GM18861 (cell line): Measurements from ENCODE around the gene FANCE.

Source experiments
- ATAC-seq: cut with Tn5 transposase; IDR thresholded peaks from one replicate; pipeline ENCODE4 v1.9.1; 2021; ENCODE audit not compliant: unreplicated experiment

Gene FANCE

DNA sequence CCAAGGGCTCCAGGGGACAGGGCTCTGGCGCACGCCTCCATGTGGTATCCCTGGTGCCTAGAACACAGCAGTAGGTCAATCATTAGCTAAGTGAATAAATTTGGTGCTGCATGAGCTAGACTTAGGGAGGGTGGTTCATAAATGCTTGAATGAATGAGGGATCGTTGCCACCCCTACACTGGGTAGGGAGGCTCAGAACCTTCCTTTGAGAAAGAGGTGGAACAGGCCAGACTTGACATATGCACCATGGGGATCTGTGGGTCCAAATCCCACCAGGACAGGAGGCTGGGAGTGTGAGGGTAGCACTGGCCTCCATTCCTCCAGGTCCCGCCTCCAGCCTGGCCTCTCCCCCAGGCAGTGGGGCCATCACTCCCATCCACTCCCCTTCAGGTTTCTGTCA is 30.9 kb downstream of the FANCE start:
- no peak for ATAC-seq

DNA sequence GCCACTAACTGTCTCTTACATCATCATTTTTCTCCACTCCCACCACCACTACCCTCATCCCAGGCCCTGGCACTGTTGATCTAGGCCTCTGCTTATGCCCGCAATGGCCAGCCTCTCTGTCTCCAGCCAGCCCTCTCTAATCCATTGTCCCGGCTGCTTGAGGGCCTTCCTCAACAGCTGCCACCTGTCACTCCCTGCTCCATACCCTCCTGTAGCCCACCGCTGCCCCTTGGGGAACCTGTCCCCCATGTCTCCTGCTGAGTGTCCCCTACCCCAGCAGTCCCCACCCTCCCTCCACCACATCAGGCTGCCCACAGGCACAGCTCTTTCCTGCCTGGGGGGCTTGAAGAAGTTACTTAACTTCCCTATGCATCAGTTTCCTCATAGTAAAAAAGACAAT is 31.4 kb downstream of the FANCE start:
- ATAC-seq: no peak

DNA sequence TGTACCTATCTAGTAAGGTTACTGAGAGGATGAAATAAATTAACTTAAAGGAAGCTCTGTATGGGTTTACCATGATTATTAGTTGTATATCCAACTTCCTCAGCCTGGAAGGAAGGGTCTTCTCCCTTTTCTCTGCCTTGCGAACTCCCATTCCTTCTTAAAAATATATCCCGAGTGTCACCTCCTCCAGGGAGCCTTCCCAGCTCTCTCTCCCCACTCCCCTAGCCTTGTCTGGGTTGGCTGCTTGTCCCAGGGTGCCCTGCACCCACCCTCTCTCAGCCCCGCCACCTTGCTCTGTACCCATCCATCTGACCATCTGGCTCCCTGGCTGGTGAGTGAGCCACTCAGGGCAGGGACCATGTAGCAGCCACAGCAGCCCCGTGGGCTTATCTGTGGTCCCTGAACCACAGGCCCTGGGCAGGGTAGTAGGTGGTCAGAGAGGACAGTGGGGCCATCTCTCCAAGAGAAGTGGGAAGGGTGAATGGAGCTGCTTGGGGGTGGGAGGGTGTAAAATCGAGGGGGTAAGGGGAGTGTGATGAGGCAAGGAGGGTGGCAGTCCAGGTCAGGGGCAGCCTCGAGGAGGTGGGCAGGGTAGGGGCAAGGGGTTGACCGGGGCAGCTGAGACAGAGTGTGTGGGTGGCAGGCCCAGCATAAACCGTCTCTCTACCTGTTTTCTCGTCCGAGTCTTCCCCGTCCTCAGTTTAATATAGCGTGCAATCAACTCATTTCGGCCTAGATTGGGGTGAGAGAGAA is 31.9 kb downstream of the FANCE start:
- no peak for ATAC-seq

DNA sequence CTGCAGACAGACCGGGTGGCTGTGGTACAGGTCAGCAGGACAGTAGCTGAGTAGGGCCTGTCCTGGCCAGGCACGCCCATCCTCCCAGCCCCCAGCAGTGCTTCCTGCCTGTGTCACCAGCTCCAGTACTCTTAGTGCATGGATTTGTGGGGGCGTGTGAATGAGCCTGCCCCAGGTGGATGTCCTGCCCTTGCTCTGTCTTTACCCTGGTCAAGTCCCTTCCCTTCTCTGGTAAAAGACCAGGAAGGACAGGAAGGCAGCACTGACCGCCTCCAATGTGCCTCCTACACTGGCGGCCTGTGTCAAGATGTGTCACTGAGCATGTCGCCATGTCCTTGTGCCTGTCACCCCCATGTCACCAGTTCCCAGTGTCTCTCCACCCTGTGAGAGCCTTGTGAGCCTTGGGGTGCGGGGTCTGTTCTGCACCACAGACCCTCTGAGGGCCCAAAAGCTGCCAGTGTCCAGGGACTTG is 32.8 kb downstream of the FANCE start:
- ATAC-seq: no peak

DNA sequence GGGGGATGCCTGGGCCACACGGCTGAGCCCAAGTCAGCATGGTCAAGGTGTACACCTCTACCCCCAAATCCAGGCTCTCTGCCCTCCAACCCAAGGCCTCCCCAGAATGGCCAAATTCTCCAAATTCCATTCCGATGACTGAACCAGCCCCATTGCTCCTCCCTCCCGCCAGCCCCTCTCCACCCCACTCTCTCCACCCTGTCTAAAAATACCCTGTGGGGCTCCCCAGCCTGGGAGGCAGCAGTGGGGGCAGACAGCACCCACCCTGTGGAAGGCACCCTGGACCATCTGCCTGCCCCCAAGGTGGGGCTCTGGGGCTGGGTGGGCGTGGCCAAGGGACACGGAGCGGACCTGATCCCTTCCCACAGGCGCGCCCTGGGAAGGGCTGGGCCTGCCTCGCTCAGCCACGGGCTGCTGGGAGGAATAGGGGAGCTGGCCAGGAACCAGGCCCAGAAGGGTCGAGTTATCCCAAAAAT is 33.3 kb downstream of the FANCE start:
- ATAC-seq: no peak

DNA sequence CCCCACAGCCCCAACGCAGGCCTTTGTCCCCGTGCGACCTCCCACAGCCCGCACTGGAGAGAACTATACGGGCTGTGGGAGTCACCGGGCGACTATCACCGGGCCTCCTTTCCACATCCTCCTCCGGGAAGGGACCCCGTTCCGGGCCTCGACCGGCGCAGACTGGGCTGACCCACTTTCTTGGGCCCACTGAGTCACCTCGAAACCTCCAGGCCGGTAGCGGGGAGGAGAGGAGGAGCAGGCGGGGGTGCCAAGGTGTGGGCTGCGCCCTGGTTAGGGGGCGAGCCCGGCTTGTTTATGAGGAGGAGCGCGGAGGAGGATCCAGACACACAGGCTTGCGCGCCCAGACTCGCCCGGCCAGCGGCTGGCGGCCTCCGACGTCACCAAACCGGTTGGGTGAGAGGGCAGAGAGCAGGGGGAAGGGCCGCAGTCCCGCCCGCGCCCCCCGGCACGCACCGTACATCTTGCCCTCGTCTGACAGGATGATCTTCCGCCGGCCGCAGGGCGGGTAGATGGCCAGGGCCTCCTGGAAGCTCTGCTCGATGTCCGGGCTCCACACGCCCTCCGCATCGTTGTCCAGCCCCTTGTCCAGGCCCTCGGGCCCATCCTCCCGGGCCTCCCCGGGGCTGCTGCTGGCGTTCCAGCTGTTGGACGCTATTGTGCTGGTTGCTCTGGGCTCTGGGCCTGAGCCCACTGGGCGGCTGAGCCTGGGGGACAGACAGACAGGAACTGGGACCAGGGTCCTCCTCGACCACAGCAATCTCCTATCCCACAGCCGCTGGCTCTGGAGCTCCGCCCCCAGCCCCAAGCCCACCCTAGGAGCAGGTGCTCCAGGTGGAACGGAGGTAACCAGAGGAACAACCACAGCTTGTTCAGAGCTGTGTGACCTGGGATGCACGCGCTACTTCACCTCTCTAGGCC is 34.1 kb downstream of the FANCE start:
- ATAC-seq: no peak

DNA sequence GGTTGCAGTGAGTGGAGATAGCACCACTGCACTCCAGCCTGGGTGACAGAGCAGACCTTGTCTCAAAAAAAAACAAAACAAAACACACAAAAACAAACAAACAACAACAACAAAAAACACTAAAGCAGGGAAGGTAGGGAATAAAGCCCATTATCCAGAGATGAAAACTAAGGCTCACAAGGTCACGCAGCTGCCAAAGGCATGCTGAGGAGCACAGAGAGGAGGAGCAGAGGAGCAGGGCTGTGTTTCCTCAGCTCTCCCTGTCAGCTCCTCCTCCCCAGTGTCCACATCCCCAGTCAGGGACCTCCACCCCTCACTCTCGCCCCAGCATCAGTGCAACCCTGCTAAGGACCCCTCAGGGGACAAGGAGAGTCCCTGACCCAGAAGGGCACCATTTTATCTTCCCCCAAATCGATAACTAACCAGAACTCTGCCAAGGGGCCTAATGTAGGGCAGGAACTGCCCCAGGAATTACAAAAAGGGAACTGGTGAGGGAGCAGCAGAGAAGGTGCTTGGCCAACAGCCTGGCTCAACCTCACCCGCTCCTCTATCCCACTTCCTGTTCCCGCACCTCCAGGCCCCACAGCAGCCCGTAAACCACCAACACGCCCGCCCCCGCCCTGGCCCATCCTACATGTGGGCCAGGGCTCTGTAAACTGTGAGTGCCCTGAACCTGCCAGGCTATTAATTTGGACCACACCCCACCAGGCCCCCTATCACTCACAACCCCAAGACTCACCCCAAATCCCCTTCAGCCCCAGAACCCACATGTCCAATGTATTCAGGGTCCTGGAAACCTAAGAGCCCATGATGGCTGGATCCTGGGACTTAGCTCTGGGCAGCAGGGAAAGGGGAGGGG is 35.7 kb downstream of the FANCE start:
- ATAC-seq: no peak

DNA sequence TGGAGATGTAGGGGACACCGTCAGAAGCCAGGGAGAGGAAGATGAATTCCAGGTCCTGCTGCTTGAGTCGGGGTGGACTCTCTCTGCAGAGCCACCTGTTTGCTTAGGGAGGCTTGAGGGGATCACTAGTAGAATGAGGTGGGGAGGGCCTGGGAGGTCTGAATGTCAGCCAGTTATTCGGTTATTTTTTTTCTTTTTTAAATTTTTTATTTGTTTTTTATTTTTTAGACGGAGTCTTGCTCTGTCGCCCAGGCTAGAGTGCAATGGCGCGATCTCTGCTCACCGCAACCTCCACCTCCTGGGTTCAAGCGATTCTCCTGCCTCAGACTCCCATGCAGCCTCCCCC is 36.4 kb downstream of the FANCE start:
- ATAC-seq: no peak

DNA sequence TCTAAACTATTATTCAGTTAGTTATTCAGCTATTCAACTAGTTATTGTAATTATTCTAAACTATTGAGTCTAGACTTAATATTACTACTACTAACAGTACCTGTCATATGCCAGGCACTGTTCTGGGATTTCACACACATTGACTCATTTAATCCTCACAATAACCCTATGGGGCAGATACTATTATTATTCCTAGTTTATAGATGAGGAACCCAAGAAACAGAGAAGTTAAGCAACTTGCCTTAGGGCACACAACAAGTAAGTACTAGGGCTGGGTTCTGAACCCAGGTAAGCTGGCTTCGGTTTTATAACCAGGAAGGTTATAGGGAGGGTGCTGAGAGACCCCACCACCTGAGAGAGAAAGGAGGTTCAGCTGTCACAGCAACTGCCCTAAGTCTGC is 36.9 kb downstream of the FANCE start:
- ATAC-seq: no peak

DNA sequence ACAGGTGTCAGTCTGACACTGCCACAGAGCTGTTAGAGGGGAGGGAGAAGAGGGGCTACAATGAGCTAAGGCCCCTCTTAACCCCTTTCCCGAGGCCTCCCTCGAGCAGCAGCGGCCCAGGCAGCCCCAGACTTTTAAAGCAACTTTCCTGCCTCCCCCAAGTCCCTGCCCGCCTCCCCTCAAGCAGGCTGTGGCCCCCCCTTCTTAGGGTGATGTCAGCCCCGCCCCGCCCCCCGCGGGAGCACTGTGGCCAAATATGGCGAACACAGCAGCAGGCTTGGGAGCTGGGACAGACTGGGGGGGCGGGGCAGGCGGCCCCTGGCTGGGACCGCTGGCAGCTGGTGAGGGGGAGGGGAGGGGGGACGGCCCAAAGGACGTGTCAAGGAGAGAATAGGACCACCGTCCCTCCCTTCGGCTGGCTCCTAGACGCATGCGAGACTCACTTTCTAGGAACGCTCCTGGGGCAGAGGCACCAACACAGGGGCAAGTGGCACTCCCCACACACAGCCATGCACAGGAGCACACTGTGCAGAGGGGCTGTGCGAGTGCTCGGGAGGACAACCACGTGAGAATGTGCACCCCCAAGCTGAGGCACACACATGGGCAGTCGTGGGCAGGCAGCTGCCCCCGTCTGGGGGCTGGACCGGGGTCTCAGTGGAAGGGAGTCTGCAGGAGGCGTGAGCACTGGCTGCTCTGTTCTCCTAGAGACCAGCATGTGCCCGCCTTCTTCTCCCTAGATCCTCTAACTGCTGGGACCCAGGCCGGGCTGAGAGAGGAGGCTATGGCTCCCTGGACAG is 38.1 kb downstream of the FANCE start:
- ATAC-seq: no peak

DNA sequence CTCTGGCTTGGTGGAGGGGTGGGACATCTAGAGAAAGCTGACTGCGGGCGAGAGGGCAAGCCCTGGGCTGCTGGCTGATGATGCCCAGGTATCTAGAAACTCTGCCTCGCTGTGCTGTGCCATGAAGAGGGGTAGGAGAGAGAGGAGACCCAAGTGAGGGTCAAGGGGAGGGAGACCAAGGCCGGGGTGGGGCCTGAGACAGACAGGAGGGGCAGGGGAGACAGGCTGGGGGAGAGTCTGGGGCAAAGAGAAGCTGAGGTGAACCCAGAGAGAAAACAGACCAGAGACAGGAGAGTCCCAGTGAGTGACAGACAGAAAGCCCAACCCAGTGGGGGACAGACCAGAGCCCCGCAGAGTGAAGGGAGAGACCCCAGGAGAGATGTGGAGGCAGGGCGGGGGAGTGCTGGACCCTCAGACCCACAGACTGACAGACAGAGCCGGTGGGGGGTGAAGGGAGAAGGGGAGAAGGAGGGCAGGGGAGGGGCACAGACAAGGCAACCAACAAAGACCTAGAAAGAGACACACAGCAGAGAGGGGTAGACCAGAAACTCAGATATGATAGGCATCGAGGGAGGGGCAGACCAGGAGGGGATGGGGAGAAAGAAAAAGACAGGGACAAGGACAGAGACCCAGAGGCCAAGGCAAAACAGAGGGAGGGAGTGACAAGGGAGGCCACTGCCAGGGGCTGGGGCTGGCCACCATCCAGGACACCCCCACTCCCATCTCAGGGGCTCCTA is 38.9 kb downstream of the FANCE start:
- ATAC-seq: no peak

DNA sequence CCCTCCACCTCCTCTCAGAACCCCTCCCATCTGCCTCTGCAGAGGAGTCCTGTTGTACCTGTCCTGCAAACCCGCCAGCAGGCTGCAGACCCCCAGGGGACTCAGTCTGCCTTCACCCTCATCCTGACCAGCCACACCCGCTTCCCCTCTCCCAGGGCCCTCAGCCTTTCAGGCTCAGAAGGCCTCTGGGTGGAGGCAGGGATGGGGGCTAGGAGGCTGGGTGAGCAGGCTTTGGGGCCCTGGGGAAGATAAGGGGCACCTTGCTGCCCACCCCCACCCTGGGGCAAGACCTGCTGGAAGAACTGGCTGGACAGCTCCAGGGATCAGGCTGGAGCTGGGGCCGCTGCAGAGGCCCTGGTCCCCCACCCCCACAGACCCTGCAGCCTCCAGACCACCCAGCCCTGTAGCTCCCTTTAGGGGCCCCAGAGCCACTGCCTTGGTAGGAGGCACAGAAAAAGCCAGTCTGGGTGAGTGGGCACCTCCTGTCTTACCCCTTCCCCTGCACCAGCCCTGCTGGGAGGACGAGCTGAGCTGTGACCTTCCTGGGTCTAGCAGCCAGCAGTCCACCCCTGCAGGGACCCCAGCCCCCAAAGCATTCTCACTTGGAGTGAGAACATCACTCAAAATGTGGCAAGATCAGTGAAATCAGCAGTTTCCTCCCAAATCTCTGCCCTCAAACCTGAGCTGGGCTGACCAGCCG is 39.6 kb downstream of the FANCE start:
- no peak for ATAC-seq

DNA sequence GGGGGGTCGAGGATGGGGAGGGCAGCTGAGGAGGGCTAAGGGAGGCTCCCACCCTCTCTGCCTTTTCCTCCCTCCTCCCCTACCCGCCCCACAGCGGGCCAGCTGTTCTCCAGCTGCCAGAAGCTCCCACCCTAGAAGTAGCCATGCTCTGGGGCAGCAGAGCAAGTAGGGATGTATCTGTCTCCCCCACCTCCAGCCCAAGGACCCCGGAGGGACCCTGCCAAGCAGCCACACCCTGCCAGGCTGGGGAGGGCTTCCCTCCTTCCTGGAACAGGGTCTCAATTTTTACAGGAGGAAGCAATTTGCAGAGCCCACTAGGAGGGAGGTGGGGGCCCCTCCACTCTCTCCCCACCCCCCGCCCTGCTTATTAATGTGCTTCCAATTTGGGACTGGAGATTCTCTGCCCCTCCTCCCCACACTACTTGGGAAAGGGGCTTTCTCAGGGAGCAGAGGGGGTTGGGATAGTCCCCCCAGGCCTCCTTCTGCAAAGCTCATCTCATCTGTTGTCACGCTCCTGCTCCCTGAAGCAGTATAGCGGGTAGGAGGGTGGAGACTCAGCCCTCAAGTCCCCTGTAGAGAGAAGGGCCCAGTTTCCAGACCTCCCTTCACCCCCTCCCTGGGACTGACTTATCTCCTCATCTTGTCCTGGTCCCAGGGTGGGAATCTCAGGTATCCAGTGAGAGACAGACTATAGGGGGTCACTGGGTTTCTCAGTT is 40.3 kb downstream of the FANCE start:
- ATAC-seq: no peak

DNA sequence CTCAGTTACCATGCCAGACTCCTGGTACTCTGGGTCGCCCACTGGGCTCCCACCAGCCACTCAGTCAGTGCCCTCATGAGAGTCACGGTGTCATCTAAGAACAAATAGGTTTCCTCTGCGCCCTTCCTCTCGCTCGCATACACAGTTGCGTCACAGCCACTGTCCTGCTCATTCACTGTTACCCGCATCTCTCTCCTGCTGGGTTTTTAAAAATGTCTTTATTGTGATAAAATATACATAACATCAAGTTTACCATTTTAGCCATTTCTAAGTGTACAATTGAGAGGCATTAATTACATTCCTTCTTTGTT is 40.8 kb downstream of the FANCE start:
- no peak for ATAC-seq

DNA sequence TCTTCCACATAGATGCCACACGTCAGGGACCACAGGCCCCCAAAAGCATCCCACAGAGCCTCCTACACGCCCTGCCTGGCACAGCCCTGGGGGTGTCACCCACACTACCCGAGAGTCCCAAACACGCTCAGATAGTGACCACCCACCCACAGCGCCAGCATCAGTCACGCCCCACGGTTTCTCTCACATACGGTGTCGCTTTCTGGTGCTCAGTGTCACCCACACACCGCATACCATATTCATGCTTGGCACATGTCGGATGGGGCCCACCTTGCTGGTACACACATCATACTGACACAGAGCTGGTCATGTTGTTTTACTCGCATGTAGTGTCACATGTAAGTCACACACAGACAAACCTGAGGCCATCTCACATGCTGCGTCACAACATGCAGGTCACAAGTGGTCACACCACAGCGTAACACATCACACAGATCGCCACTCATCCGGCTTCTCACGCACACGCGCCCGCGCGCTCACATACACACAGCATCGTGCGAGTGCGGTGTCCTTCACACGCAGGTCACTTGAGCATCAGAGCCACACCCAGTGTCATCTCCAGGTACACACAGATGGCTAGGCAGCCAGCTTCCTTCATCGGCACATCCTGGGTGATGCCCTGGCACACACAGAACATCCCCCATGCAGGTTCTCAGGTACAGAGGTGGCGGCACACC is 41.3 kb downstream of the FANCE start:
- no peak for ATAC-seq

DNA sequence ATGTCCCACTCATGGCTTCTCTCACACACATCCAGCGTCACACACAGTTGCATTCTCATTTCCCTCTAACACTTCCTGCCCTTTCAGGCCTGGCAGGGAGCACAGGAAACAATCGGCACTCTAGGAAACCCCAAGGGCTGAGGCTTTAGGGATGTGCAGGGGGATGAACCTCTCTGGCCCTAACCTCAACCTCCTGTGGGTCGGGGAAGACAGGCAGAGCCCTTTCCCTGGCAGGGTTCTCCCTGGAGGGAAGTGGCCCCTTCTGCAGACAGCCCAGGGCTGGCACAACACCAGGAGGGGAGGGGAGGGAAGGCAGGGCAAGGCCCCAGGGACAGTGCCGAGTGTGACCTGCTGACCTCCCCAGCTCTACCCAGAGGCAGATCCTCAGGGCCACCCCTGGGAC is 42.0 kb downstream of the FANCE start:
- ATAC-seq: no peak

DNA sequence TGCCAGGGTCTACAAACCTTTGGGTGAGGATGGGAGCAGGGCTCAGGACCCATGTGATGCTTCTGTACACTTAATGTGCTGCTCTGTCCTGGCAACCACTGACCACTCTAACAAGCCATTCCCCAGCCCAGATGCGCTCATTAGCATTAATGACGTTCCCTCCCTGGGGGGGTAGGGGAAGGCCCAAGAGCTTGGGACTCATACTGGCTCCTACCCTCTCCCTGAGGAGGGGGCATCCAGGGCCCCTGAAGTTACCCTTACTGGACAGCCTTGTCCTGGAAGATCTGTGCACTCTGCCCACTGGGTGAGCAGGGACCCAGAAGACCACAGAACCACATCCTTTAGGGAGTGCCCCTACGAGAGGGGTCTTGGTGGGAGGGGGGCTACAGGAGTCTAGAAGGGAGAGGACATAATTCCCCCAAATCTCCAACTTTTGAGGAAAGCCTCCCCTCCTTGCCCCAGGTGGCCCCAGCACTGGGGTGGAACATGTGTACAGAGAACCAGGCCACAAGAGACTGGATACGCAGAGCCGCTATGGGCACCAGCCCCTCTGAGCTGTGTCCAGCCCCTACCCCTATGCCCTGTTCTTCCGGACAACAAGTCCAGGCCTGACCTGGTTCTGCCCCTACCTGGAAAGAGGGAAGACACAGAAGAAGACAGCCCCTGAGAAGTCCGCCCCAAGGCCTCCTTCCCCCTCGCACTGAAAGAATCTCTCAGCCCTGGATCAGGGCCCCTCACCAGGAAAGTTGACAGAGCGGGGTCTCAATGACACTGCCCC is 43.3 kb downstream of the FANCE start:
- no peak for ATAC-seq
